Activated CD4-positive, CD25-positive, alpha-beta regulatory T cell treated with anti-CD3 and anti-CD28 coated beads, Interleukin-2, amount 50 U/mL, for 24 hours (primary cell): Measurements from ENCODE around the gene CSMD2.

ENCODE experiments used
- ATAC-seq, 2 donors: fragments of 150-1000 bp; cut with Tn5 transposase; one replicate each; pipeline ENCODE4 v1.10.0; 2021; ENCODE audit warnings: mild to moderate bottlenecking in 1 of 2, moderate library complexity in 1 of 2

CSMD2 gene

GRCh38 chr1:33792651-33793050 lies 372.4 kb downstream of the CSMD2 start:
- ATAC-seq, result no peak

- ATAC-seq, result no peak
Measured at GRCh38 chr1:33792216-33792615, 372.8 kb downstream of the CSMD2 start.

- ATAC-seq, result no peak
Measured at GRCh38 chr1:33791251-33791650, 373.8 kb downstream of the CSMD2 start.

- no peak for ATAC-seq
Measured at GRCh38 chr1:33790577-33790976, 374.5 kb downstream of the CSMD2 start.

GRCh38 chr1:33784876-33785275 lies 380.2 kb downstream of the CSMD2 start:
- no peak for ATAC-seq

- ATAC-seq, result no peak
Measured at GRCh38 chr1:33782776-33783175, 382.3 kb downstream of the CSMD2 start.

- no peak for ATAC-seq
Measured at GRCh38 chr1:33781652-33782051, 383.4 kb downstream of the CSMD2 start.

- no peak for ATAC-seq
Measured at GRCh38 chr1:33777337-33777736, 387.7 kb downstream of the CSMD2 start.

GRCh38 chr1:33768821-33769220 lies 396.2 kb downstream of the CSMD2 start:
- ATAC-seq, result no peak

GRCh38 chr1:33768106-33768505 lies 396.9 kb downstream of the CSMD2 start:
- no peak for ATAC-seq

- ATAC-seq, result no peak
Measured at GRCh38 chr1:33764149-33764548, 400.9 kb downstream of the CSMD2 start.

- no peak for ATAC-seq
Measured at GRCh38 chr1:33763406-33763805, 401.6 kb downstream of the CSMD2 start.

- ATAC-seq, result no peak
Measured at GRCh38 chr1:33762962-33763361, 402.1 kb downstream of the CSMD2 start.

- no peak for ATAC-seq
Measured at GRCh38 chr1:33762109-33762830, 402.8 kb downstream of the CSMD2 start.

GRCh38 chr1:33758698-33759097 lies 406.3 kb downstream of the CSMD2 start:
- no peak for ATAC-seq

GRCh38 chr1:33753087-33753856 lies 411.8 kb downstream of the CSMD2 start:
- no peak for ATAC-seq

- no peak for ATAC-seq
Measured at GRCh38 chr1:33745942-33746341, 419.1 kb downstream of the CSMD2 start.

GRCh38 chr1:33743221-33743998 lies 421.6 kb downstream of the CSMD2 start:
- ATAC-seq, result no peak

GRCh38 chr1:33742663-33743062 lies 422.4 kb downstream of the CSMD2 start:
- no peak for ATAC-seq

- ATAC-seq, result no peak
Measured at GRCh38 chr1:33741749-33742148, 423.3 kb downstream of the CSMD2 start.

- no peak for ATAC-seq
Measured at GRCh38 chr1:33740040-33740744, 424.8 kb downstream of the CSMD2 start.

GRCh38 chr1:33738976-33739375 lies 426.1 kb downstream of the CSMD2 start:
- no peak for ATAC-seq

GRCh38 chr1:33738536-33738935 lies 426.5 kb downstream of the CSMD2 start:
- no peak for ATAC-seq
